Endothelial cell of umbilical vein (primary cell): ENCODE results near the gene PPIL6. TPM values are rescaled to one million over a fixed set of nuclear protein-coding genes. Genes with fewer than 3 reads are reported as not detected.
A peak's percentile ranks its signal among the peaks of the same experiment; 100 is the strongest.

Source experiments
- BruUV-seq: library from RNA; stranded (reverse); fragments of 400-500 nt; replicated peaks from 2 replicates; lab custom pipeline; 2021; lab: Mats Ljungman, UMichigan
- CTCF ChIA-PET: fragments of 300-600, 350-600 bp; sonication (Branson Sonifier 250); formaldehyde crosslinking; loops from one replicate; lab custom pipeline; 2021; ENCODE audit warnings: antibody characterized with exemption, inconsistent platforms; lab: Charles Lee
- POLR2A ChIA-PET: fragments of 300-600, 350-600 bp; sonication (Branson Sonifier 250); formaldehyde crosslinking; loops from one replicate; lab custom pipeline; 2021; ENCODE audit warnings: antibody characterized with exemption, inconsistent platforms; lab: Charles Lee
- DNase-seq: peaks from one replicate; pipeline ENCODE4 v3.0.0-alpha.2; 2011; ENCODE audit warnings: low read depth, low spot score
- FAIRE-seq: peaks from 2 replicates; lab custom pipeline; 2011; peaks lifted over from hg19 to GRCh38; lab: Jason Lieb, UNC
- H2AFZ ChIP-seq: 2 replicates; pipeline ENCODE4 v1.6.0; 2012; ENCODE audit warnings: low read depth, low read length, control low read depth, inconsistent platforms
- H3K27ac ChIP-seq: 2 replicates; pipeline ENCODE4 v1.5.1; 2011; ENCODE audit warnings: low read depth, mild to moderate bottlenecking, control low read depth, low read length, moderate library complexity; ENCODE audit not compliant: insufficient read depth
- H3K27me3 ChIP-seq, 2 experiments: 2 replicates each; pipeline versions ENCODE4 v1.6.0 to v1.6.1; 2011; ENCODE audit warnings: low read length in 2 of 2, mixed read lengths in 1 of 2; ENCODE audit not compliant: control insufficient read depth in 2 of 2, insufficient read depth in 2 of 2
- H3K36me3 ChIP-seq, 2 experiments: 2 replicates in 1 of 2; 3 replicates in 1 of 2; pipeline ENCODE4 v1.5.1; 2011; ENCODE audit warnings: low read length in 2 of 2, mild to moderate bottlenecking in 1 of 2, moderate library complexity in 1 of 2; ENCODE audit not compliant: control insufficient read depth in 2 of 2, insufficient read depth in 2 of 2; ENCODE audit errors: extremely low read depth in 1 of 2
- H3K4me1 ChIP-seq: 3 replicates; pipeline ENCODE4 v1.5.1; 2011; ENCODE audit warnings: mild to moderate bottlenecking, low read length; ENCODE audit not compliant: control insufficient read depth, insufficient read depth; ENCODE audit errors: extremely low read depth
- H3K4me2 ChIP-seq: 2 replicates; pipeline ENCODE4 v1.6.1; 2011; ENCODE audit warnings: low read length, control low read depth, mixed read lengths; ENCODE audit not compliant: insufficient read depth
- H3K4me3 ChIP-seq, 3 experiments: fragments of 200-600 bp in 1 of 3; sonication (generic), shearing (Covaris generic) in 1 of 3; replicated peaks in 1 of 3; 2 replicates each; pipeline ENCODE4 v1.5.1; 2011 to 2016; ENCODE audit warnings: control low read depth in 3 of 3, low read length in 3 of 3, mild to moderate bottlenecking in 2 of 3, inconsistent platforms in 1 of 3, low read depth in 1 of 3, moderate library complexity in 1 of 3; ENCODE audit not compliant: insufficient read depth in 1 of 3
- H3K79me2 ChIP-seq: 2 replicates; pipeline ENCODE4 v1.6.0; 2012; ENCODE audit warnings: low read length, inconsistent platforms; ENCODE audit not compliant: control insufficient read depth, insufficient read depth
- H3K9ac ChIP-seq: replicated peaks from 2 replicates; pipeline ENCODE3; 2011; ENCODE audit warnings: low read length, control low read depth; ENCODE audit not compliant: insufficient read depth; ENCODE audit errors: extremely low read depth
- H3K9me1 ChIP-seq: replicated peaks from 3 replicates; pipeline ENCODE4 v1.6.0; 2011; ENCODE audit warnings: mild to moderate bottlenecking, low read length; ENCODE audit not compliant: control insufficient read depth, insufficient read depth; ENCODE audit errors: extremely low read depth
- H3K9me3 ChIP-seq: replicated peaks from 2 replicates; pipeline ENCODE4 v1.5.1; 2012; ENCODE audit warnings: low read length, inconsistent platforms; ENCODE audit not compliant: control insufficient read depth, insufficient read depth
- H4K20me1 ChIP-seq: replicated peaks from 2 replicates; pipeline ENCODE3; 2011; ENCODE audit warnings: mild to moderate bottlenecking, low read length; ENCODE audit not compliant: control insufficient read depth, insufficient read depth; ENCODE audit errors: extremely low read depth
- FOS ChIP-seq: IDR thresholded peaks from 2 replicates; pipeline ENCODE4 v1.6.1; 2011; ENCODE audit warnings: mild to moderate bottlenecking, low read length, moderate library complexity, borderline replicate concordance; ENCODE audit not compliant: insufficient read depth
- GATA2 ChIP-seq: IDR thresholded peaks from 2 replicates; pipeline ENCODE4 v1.7.0; 2011; ENCODE audit warnings: low read depth, mild to moderate bottlenecking, moderate library complexity, mixed read lengths, low read length; ENCODE audit not compliant: insufficient read length, insufficient read depth
- JUN ChIP-seq: IDR thresholded peaks from 2 replicates; pipeline ENCODE4 v1.6.1; 2011; ENCODE audit warnings: borderline replicate concordance, low read depth; ENCODE audit not compliant: insufficient read length, insufficient read depth
- POLR2A ChIP-seq: IDR thresholded peaks from 2 replicates; pipeline ENCODE4 v1.6.1; 2012; ENCODE audit warnings: low read depth, mild to moderate bottlenecking, control low read depth, low read length
- POLR2AphosphoS5 ChIP-seq: IDR thresholded peaks from 2 replicates; pipeline ENCODE4 v1.6.1; 2012; ENCODE audit warnings: low read depth, mild to moderate bottlenecking, control low read depth, low read length, moderate library complexity; ENCODE audit not compliant: insufficient read depth
- dilution Hi-C: fragments of 300-500 bp; cut with MboI; formaldehyde crosslinking; loops from one replicate; pipeline ENCODE4 v1.15.0; 2019; ENCODE audit warnings: low sequenced_read_pairs; ENCODE audit not compliant: extremely low pct_ligation_motif_present
- intact Hi-C: fragments of 100-400 bp; cut with micrococcal nuclease; formaldehyde crosslinking; loops from one replicate; pipeline ENCODE4 v1.10.0; 2022
- polyA plus RNA-seq, 4 experiments: library from polyadenylated mRNA; depleted of rRNA in 3 of 4; stranded (reverse) in 3 of 4; unstranded in 1 of 4; fragments of >200 nt; gene quantifications; 2 replicates each; pipeline versions ENCODE4 v1.2.1 to v1.2.3, GENCODE V29; 2011 to 2012; ENCODE audit warnings: missing spikeins in 1 of 4
- total RNA-seq: library from RNA; stranded (reverse); gene quantifications from 2 replicates; pipeline ENCODE4 v1.2.3, GENCODE V29; 2021
- TF ChIP-seq, protein P1 (sequence below): IDR thresholded peaks from 2 replicates; pipeline ENCODE4 v1.6.1; 2011; ENCODE audit not compliant: insufficient read depth, insufficient read length

PPIL6 gene
- total and polyA plus RNA-seq, 2 donors (not counting 3 experiments of a cell fraction or from before 2014, with no cell fraction given): 0.11 to 0.33 TPM

DNA sequence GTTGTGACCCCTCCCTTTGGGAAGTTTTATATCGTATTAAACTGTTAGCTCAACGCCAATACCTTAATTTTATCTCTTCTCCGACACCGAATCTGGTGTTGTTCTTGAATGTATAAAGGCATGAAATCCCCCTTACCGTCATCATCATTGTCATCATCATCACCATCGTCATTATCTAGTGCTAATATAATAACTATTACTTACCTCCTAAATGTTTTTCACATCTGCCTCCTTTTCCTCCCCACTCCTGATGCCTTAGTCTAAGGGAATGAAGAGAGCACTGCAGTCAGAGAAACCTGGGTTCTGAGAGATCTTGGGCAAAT lies 43.3 kb upstream of the PPIL6 start:
- Histone ChIP-seq H3K36me3 (peaks cover 0 to 3% of the 10 kb centered on the region in 2 experiments), H3K79me2 (peaks cover 34% of the 10 kb centered on the region), H3K27ac (no peak overlapping the region), H3K27me3 (peaks cover 8 to 13% of the 10 kb centered on the region in 2 experiments), H3K9me3 (no peaks in the 10 kb centered on the region), H2AFZ (peak overlapping the region; percentile 97), H3K9me1 (no peaks in the 10 kb centered on the region), H3K4me1 (peaks cover 24% of the 10 kb centered on the region), H4K20me1 (no peaks in the 10 kb centered on the region), H3K4me2 (peak overlapping the region; percentile 93), H3K4me3 (peak overlapping the region; percentile 40 to 95 (median 65)), H3K9ac (peak overlapping the region; percentile 19)
- FAIRE-seq (peak; percentile 31), DNase-seq (peak; percentile 39)
- CTCF ChIA-PET: no interaction called here
- POLR2A ChIA-PET: no interaction called here
- intact Hi-C loops: loop anchor here (2.0 to 5.0 kb wide), 3 partner anchors 41 to 207 kb away; partner anchors contain the start of genes AK9, CD164, FIG4 and PPIL6
- BruUV-seq: no TSS peak
- TF ChIP-seq GATA2: no peak
- TF ChIP-seq POLR2AphosphoS5: no peak
- no peak for TF ChIP-seq JUN
- TF ChIP-seq FOS: no peak
- TF ChIP-seq, protein P1, sequence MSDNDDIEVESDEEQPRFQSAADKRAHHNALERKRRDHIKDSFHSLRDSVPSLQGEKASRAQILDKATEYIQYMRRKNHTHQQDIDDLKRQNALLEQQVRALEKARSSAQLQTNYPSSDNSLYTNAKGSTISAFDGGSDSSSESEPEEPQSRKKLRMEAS: no peak
- TF ChIP-seq POLR2A: no peak
- dilution Hi-C loops: no loop called here
